Activated CD4-positive, CD25-positive, alpha-beta regulatory T cell treated with anti-CD3 and anti-CD28 coated beads, Interleukin-2, amount 50 U/mL, for 16 hours (primary cell): ENCODE measurements around the gene USH1C.

ENCODE experiments used
- DNase-seq: peaks from one replicate; pipeline ENCODE4 v3.0.0-alpha.2; 2020; ENCODE audit warnings: low read depth, low spot score

Gene USH1C

DNA sequence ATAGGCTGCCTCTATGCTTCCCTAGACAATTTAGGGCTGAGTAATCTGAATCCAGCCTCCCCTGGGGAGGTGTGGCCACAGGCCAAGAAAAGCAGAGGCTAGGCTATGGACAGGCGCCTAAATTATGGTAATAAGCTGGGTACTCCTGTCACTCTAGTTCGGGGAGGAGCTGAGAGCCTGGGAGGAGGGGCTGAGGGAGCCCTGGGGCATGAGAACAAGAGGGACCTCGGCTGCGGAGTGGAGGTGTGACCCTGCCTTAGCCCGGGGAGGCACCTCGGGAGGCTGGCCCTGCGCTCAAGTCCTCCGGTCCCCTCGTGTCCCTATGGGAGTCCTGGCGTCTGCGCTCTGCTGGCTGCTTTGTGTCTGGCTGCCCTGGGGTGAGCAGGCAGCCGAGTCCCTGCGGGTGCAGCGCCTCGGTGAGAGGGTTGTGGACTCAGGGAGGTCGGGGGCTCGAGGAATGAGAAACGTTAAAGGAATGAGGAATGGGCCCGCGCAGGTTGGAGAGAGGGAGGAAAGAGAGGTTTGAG lies 2.9 kb upstream of the USH1C start, which contains the start of gene OTOG:
OTOG (plus strand) TSS at position 209 of the 527 bp plus-strand sequence; CDS start at position 323, 114 bp downstream.
- no peak for DNase-seq

DNA sequence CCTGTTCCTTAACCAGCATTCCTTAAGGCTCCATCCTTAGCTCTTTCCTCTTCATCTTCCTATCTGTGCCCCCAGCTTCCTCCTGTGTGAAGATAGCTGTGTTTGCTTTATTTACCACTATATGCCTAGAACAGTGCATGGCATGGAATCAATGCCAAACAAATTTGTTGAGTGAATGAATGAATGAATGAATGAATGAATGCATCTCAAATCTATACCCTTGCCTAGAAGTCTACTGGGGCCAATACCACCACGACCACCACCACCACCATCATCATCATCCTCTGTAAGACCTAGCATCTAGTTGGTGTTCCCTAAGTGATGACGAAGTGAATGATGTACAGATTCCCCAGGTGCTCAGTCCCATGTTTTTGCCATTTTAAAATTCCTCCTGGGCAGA lies 2.0 kb upstream of the USH1C start:
- DNase-seq = no peak

DNA sequence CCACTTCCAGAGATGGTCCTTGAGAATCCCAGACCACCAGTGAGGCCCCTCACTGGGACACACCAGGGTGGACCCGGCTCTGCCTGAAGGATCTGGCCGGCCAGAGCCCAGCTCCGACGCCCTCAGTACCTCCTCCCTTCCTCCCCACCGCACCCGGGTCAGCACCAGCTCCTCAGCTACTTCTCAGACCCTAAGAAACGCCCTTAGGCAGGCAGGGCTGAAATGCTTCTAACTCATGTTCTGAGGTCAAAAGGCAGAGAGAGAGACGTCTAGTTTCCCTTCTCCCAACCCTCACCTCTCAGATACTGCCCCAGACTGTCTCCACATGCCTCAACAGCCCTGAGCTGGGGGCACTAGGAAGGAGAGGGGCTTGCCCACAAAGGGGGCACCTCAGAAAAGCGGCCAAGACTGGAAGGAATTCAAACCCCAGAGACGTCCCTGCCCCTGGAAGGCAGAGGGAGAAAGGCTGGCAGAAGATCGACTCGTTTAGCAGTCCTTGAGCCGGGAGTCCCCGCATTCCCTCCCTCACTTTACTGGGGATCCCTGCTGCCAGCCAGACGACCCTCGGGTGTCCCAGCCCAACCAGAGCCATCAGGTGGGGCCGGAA lies 539 bp downstream of the USH1C start:
- no peak for DNase-seq

DNA sequence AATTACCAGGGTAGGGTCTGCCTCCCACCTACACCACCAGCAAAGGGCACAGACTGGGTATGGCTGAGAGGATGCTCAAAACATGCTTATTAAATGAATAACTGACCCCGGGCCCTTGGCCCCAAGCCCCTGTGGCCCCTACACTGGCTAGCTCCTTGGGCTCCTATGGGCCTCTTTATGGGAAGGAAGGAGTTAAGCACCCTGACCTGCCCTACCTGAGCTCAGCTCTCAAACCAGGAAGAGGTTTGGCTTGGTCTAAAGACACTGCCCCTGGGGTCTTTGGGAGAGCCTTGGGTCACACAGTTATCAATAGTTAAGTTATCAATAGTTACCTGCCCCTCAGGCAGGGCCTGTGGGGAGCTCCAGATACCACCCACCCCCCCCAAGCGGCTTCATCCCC lies 1.2 kb downstream of the USH1C start:
- no peak for DNase-seq

- DNase-seq = no peak
Measured at GRCh38 chr11:17542249-17542648, 2.0 kb downstream of the USH1C start.

GRCh38 chr11:17541330-17541885 lies 2.8 kb downstream of the USH1C start:
- DNase-seq = no peak

DNA sequence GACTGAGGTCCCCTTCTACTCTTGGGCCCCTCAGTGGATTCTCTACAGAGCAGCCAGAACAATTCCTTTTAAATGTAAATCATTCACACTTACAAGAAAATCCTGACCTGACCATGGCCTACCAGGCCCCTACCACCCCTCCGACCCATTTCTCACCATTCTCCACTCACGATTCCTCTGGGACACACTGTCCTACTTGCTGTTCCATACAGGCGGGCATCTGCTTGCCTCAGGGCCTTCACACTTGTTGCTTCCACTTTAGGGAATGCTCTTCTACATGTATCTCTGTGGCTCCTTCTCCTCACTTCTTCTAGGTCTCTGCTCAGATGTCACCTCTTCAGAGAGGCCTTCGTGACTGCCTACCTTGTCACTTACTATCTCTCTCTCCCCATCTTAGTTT lies 3.4 kb downstream of the USH1C start:
- no peak for DNase-seq

DNA sequence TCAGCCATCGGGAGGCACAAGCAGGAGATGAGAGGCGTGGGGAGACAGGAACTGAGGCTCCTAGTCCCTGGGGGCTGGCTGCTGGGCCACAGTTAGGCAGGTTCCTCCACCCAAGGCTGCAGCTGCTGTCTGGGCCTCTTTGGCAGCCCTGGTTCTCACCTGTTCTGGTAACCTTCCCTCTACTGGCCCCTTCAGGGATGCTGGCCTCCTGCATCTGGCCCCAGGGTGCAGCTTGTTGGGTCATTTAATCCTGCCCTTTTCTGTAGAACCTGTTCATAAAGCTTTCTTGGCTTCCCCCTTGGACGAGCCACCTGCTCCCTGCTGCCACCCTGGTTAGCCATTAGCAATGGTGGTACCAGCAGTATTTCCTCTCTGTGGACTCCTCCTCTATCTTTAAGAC lies 5.5 kb downstream of the USH1C start:
- DNase-seq = no peak

- DNase-seq = no peak
Measured at GRCh38 chr11:17538054-17538453, 6.2 kb downstream of the USH1C start.

DNA sequence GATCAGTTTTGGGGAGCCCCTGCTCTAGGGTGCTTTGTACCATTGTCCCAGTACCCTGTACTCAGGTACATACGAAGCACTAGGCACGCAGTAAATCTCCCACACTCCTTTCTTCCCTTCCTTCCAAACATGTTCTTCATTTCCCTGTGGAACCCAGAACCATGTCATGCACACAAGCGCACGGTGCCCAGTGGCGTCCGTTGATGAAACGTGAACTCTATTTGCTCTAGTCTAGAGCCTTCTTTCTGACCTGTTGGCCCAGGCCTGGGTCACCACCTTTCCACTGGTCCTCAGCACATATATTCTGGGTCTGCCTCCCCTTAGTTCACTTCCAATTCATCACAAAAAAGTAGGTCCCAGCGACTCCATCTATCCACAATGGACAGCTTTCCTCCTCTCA lies 7.0 kb downstream of the USH1C start:
- no peak for DNase-seq

DNA sequence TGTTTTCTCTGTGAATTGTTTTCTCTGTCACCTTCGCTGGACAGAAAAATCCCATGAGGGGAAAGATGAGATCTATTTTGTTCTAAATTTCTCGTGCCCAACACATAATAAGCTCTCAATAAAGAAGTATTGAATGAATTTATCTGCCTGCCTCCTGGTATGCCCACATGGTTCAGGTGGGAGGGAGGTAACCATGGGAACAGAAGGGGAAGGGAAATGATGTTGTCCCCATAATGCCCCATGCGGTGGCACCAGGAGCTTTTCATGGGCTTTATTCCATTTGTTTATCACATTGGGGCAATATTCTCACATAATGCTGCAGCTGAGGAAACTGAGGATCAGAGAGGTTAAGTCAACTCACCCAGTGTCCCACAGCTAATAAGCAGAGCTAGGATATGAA lies 8.7 kb downstream of the USH1C start:
- no peak for DNase-seq

DNA sequence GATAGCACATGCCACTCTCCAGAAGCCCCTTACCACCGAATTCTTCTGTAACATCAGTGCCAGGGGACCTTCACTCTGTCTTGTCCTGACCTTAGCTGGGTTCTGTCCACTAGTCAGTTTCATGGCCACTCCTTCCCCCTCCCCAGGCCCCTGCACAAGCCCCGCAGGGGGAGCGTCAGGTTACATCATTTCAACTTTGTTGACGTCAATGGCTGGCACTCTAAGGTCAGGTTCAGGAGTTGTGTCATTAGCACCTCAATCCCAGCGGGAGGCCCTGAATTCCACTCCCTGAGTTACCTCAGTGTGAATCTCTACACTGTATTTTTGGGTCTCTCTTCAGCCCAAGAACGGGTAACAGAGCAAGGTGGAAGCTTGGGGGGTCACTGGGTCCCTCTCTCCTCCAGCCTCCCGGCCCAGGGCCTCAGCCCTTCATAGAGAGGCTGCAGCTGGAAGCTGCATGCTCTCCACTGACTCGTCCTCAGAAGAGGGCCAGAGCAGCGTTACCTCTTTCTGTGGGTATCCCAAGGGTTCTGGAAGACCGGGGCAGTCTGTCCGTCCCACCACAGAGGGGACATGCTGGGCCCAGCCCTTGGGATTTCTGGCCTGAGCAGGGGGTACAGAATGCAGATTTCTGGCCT lies 10.3 kb downstream of the USH1C start:
- DNase-seq = no peak

DNA sequence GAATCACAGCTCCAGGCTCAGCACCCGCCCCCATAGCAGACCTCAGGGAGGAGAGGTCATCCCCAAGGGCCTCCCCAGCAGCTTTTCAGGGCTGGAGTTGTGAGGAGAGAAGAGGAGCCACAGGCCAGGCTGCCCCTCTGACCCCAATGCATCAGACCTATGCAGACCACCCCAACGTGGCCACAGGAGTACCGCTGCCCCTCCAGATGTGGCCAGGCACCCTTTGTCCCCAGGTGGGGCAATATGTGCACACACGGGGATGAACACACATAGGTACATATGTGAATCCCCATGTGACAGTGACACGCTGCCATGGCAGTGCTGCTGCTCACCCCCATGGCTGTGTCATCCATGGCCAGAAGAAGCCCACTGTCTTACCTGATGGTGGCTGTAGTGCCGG lies 10.9 kb downstream of the USH1C start:
- no peak for DNase-seq

DNA sequence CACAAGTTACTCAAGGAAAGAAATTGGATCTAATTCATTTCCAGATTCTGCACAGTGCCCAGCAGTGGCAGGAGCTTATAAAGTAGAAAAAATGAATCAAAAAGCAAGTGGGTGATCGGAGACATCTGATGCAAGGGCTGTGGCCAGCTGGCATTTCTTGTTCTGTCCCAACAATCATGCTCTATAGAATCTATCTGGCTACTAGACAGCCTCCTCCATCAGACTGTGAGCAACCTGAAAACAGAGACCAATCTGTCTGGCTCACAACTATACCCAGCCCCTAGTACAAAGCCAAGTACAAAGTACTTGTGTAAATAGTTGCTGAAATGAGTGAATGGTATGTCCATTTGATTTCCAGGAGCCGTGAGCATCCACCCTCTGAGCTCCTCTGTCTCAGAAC lies 11.4 kb downstream of the USH1C start:
- no peak for DNase-seq

DNA sequence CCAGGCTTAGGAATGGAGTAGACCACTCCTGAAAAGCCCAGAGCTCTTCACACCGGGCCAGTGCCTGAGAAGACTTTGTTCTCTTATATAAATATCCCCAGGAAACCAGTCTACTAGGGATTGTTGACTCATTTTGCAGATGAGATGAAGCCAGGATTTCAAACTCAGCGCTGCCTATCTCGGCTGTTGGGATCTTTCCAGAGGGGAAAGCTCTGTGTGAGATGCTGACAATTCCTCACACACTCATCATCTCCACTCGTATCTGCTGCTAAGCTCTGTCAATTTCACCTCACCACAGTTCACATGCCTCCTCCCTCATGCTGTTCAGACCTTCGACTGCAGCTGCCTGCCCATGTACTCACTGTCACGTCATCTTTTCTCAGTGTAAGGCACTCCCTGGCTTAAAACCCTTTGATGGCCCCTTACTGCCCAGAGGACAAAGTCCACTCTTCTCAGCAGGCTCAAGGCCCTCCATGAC lies 12.5 kb downstream of the USH1C start:
- no peak for DNase-seq

GRCh38 chr11:17531071-17531600 lies 13.1 kb downstream of the USH1C start:
- DNase-seq = no peak

DNA sequence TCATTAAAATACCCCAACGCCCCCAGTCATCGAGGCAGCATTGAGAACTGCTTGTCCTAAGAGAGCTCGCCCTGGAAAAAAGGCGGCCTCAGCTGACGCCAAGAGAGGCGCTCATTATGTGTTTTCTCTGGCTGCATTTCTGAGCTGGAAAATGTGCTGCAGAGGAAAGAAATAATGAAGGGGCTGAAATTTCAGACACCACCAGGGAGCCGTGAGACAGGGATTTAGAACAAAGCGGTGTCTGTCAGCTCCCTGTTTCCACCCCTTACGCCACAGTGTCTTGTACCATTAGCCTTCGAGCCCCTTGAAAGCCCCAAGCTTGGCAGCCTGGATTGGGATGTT lies 14.4 kb downstream of the USH1C start:
- DNase-seq = no peak

DNA sequence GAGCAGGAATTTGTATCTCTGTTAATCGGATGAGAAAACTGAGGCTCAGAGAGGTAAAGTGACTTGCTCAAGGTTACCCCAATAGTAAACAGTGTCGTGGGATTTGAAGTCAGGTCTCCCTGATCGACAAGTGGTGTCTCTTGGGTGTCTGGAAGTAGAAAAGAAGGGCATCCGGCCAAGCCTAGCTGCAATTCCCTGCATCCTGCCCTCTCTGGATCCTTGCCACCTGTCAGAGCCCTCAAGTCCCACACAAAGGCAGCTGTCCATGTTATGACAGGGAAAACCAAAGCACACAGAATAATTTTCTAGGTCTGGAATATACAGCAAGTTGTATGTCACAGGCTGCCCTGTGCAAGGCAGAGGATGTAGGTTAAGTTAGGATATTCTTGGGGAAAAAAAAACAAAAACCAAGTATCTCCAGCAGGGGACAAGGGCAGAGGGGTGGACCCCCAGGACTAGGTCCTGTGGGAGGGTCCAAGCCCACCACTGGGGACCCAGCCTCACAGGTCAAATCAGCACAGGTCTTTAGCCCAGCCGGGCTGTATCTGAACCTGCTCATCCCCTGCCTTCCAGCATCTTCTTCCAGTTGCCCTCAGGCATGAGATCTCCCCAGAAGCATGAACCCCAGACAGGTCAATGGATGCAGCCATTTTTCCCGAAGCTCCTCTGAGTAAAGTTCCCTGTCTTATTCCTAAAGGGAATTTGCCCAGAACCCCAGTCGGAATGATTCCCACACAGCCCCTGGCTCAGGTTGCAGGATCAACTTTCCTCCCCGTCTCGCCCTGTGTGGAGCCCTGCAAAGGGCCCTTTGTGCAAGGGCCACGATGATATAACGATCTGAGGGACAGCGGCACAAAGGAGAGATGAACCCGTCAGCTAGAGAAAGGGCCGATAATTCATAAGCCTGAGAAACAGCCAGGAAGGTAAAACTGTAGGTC lies 15.0 kb downstream of the USH1C start:
- no peak for DNase-seq

GRCh38 chr11:17528181-17528691 lies 16.0 kb downstream of the USH1C start:
- no peak for DNase-seq

- DNase-seq = no peak
Measured at GRCh38 chr11:17527628-17527995, 16.6 kb downstream of the USH1C start.

DNA sequence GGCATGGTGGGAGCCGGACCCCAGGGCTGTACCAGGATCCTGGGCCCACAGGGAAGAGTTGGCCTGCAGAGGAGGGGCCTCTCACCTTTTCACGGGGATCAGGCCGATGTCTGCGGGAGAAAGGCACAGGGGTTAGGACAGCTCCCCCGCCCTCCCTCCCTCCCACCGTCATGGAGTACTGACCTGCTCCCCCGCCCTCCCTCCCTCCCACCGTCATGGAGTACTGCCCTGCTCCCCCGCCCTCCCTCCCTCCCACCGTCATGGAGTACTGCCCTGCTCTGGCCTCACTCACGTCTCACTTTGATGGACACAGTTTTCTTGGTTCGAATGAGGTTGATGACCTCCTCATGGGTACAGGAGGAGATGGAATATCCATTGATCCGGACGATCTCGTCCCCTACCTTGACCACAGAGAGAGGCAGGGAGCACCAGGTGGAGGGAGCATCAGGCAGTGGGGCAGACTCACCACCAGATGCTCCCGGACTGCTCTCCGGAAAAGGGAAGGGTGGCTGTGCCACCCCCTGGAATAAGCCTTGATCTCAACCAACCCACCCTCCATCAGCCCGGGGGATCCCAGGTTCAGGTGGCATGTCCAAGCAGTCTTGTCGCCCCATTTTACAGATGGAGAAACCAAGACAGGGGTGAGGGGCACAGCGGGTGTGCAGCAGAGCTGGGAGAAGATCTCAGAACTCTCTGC lies 17.1 kb downstream of the USH1C start:
- DNase-seq = no peak
